Psoas muscle (tissue), 8 donors: Measurements from ENCODE around the gene STARD9. TPM values are rescaled to one million over a fixed set of nuclear protein-coding genes. Genes with fewer than 3 reads are reported as not detected.

Source experiments
- ATAC-seq, 4 donors: fragments of 200-7000 bp; cut with Tn5 transposase; one replicate each; pipeline ENCODE4 v1.9.1; 2020; ENCODE audit warnings: moderate library complexity in 3 of 4, mild to moderate bottlenecking in 2 of 4
- DNase-seq, 2 donors: peaks; one replicate each; pipeline ENCODE4 v3.0.0-alpha.2; 2020
- H3K27ac ChIP-seq: fragments of 200-600 bp; one replicate; pipeline ENCODE4 v1.8.0; 2022
- H3K27me3 ChIP-seq, 3 donors: fragments of 200-600 bp in 1 of 3; one replicate each; pipeline versions ENCODE4 v1.6.1 to v1.8.0; 2013 to 2022; ENCODE audit warnings: low read length in 2 of 3, mild to moderate bottlenecking in 2 of 3, moderate library complexity in 1 of 3; ENCODE audit not compliant: insufficient read depth in 3 of 3
- H3K36me3 ChIP-seq, 2 donors: fragments of 200-600 bp in 1 of 2; one replicate each; pipeline versions ENCODE4 v1.6.1 to v1.8.0; 2013 to 2022; ENCODE audit warnings: low read depth in 1 of 2, mild to moderate bottlenecking in 1 of 2, moderate library complexity in 1 of 2; ENCODE audit not compliant: insufficient read depth in 1 of 2
- H3K4me1 ChIP-seq: fragments of 200-600 bp; one replicate; pipeline ENCODE4 v1.8.0; 2022
- H3K4me3 ChIP-seq: fragments of 200-600 bp; one replicate; pipeline ENCODE4 v1.8.0; 2022; ENCODE audit warnings: mild to moderate bottlenecking
- H3K9me3 ChIP-seq: fragments of 200-600 bp; one replicate; pipeline ENCODE4 v1.8.0; 2022
- CTCF ChIP-seq: fragments of 200-600 bp; IDR thresholded peaks from one replicate; pipeline ENCODE4 v1.8.0; 2022; ENCODE audit warnings: antibody characterized with exemption
- WGBS, 3 donors: extraction: QIAGEN DNeasy Blood & Tissue Kit; methylation state at CpG; one replicate each; pipeline versions ENCODE4 v1.1.6 to v1.1.7; 2013; 5-methylcytosine and 5-hydroxymethylcytosine counted together
- intact Hi-C, 2 donors: fragments of 100-400 bp; cut with DNase I; formaldehyde crosslinking; loops; one replicate each; pipeline versions ENCODE4 v1.11.0 to v1.14.2; 2022
- polyA plus RNA-seq, 3 donors: library from polyadenylated mRNA; stranded (reverse); fragments of 200-250 nt; gene quantifications; one replicate each; pipeline ENCODE4 v1.2.3, GENCODE V29; 2013
- total RNA-seq, 4 donors: library from RNA; stranded (reverse); fragmentation: NEBNext Ultra II Directional in 2 of 4; extraction: Animal tissue kit (Norgen Biotek cat#: 25700) in 2 of 4; gene quantifications; one replicate each; pipeline versions ENCODE4 v1.2.1 to v1.2.4, GENCODE V29; 2021 to 2023
- donor health status: healthy with polysubstance abuse.
- donor health status: DM: no; HTN: no; CAD: no; lungs with moderate emphysema.
- donor health status: Bipolar disorder and iron deficiency.
- donor health status: healthy.
- donor health status: DM: yes; HTN: yes; CAD: no.
- donor health status: DM: no; HTN: no; CAD: no.
- donor health status: DM: no; HTN: no; CAD: no.
- donor health status: DM: yes; HTN: yes; CAD: no.

STARD9 gene
- total and polyA plus RNA-seq, 7 donors, result 0.65 to 4.1 (median 1.7) TPM

GRCh38 chr15:42728972-42729371, 153.6 kb downstream of the STARD9 start:
- DNase-seq, result no peak
- Histone ChIP-seq H3K4me1 (no peaks in the 10 kb centered on the region), H3K4me3 (no peak overlapping the region), H3K27me3 (no peaks in the 10 kb centered on the region), H3K36me3 (peaks cover 3 to 100% of the 10 kb centered on the region in 2 donors), H3K9me3 (no peaks in the 10 kb centered on the region), H3K27ac (no peak overlapping the region)
- ATAC-seq, result no peak
- TF ChIP-seq CTCF, result no peak
- intact Hi-C loops, result no loop called here
- 68 to 84% (median 74%) methylated on average over 14 of the region's 14 CpGs for WGBS, 3 donors

GRCh38 chr15:42729409-42729808, 154.0 kb downstream of the STARD9 start:
- no peak for TF ChIP-seq CTCF
- intact Hi-C loops, result no loop called here
- H3K27me3 ChIP-seq, result no peaks in the 10 kb centered on the region
- no peaks in the 10 kb centered on the region for H3K4me1 ChIP-seq
- peaks cover 3 to 100% of the 10 kb centered on the region in 2 donors for H3K36me3 ChIP-seq
- no peaks in the 10 kb centered on the region for H3K9me3 ChIP-seq
- ATAC-seq, result peak in 1 of 4 donors; percentile 15
- no peak overlapping the region for H3K27ac ChIP-seq
- 83 to 85% (median 85%) methylated on average over 7 of the region's 7 CpGs for WGBS, 3 donors
- no peak overlapping the region for H3K4me3 ChIP-seq
- no peak for DNase-seq

GRCh38 chr15:42730135-42730534, 154.7 kb downstream of the STARD9 start:
- H3K36me3 ChIP-seq, result peaks cover 3 to 100% of the 10 kb centered on the region in 2 donors
- no peak overlapping the region for H3K27ac ChIP-seq
- intact Hi-C loops, result loop anchor here (10.0 kb wide), 1 partner anchor 195 kb away; the partner anchor contains the start of gene TTBK2 (in 2 of the 2)
- no peak for ATAC-seq
- H3K4me3 ChIP-seq, result no peak overlapping the region
- H3K4me1 ChIP-seq, result no peaks in the 10 kb centered on the region
- no peaks in the 10 kb centered on the region for H3K27me3 ChIP-seq
- 57 to 69% (median 63%) methylated on average over 8 of the region's 8 CpGs for WGBS, 3 donors
- H3K9me3 ChIP-seq, result no peaks in the 10 kb centered on the region
- DNase-seq, result no peak
- no peak for TF ChIP-seq CTCF

GRCh38 chr15:42730536-42730935, 155.1 kb downstream of the STARD9 start:
- peaks cover 3 to 100% of the 10 kb centered on the region in 2 donors for H3K36me3 ChIP-seq
- DNase-seq, result no peak
- peaks cover 3% of the 10 kb centered on the region for H3K4me1 ChIP-seq
- H3K9me3 ChIP-seq, result no peaks in the 10 kb centered on the region
- intact Hi-C loops, result loop anchor here (10.0 kb wide), 1 partner anchor 194 kb away; the partner anchor contains the start of gene TTBK2 (in 2 of the 2)
- no peak for ATAC-seq
- H3K27ac ChIP-seq, result no peak overlapping the region
- H3K4me3 ChIP-seq, result no peak overlapping the region
- TF ChIP-seq CTCF, result no peak
- WGBS, 3 donors, result 83 to 90% (median 87%) methylated on average over 14 of the region's 14 CpGs
- H3K27me3 ChIP-seq, result no peaks in the 10 kb centered on the region

- Histone ChIP-seq H3K4me3 (no peak overlapping the region), H3K27ac (no peak overlapping the region), H3K4me1 (peaks cover 10% of the 10 kb centered on the region), H3K27me3 (no peaks in the 10 kb centered on the region), H3K9me3 (no peaks in the 10 kb centered on the region), H3K36me3 (peaks cover 3 to 94% of the 10 kb centered on the region in 2 donors)
- intact Hi-C loops, result loop anchor here (10.0 kb wide), 1 partner anchor 193 kb away; the partner anchor contains the start of gene TTBK2 (in 2 of the 2)
- TF ChIP-seq CTCF, result no peak
- DNase-seq (no peak), ATAC-seq (no peak)
- WGBS, 3 donors, result 79 to 86% (median 83%) methylated on average over 6 of the region's 6 CpGs
Measured at GRCh38 chr15:42731461-42731860, 156.1 kb downstream of the STARD9 start.
